ENCODE data around the gene SLC6A12. TPM values are rescaled to one million over a fixed set of nuclear protein-coding genes. Genes with fewer than 3 reads are reported as not detected.

Gene SLC6A12
- total RNA-seq, 1 donor from 2014 or later = 14.2 TPM

DNA sequence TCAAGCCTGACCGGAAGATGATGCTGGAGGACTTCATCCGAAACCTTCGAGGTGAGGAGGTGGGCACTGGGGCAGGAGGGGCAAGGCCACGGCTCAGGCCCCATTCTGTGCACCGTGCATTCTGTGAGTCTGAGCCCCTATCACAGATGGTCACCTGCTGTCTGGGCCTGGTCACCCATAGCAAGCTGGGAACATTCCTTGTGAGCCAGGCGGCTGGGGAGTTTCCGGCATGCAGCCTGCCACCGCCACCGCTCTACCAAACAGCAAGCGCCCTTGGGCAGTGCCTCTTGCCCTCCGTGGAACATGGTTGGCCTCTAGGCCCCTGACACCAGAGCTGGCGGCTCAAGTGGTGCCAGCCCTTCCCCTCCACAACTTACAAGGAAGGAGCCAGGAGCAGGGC, 56.3 kb downstream of the SLC6A12 start:
- peaks cover 5% of the 10 kb centered on the region for H3K4me1 ChIP-seq
- no peak overlapping the region for H3K27ac ChIP-seq
- no peak overlapping the region for H3K4me3 ChIP-seq
- DNase-seq = no peak
- intact Hi-C loops (cut with DNase I) = no loop called here
- H3K27me3 ChIP-seq (ENCODE audit: low read depth) = no peaks in the 10 kb centered on the region
- ATAC-seq = no peak
- no peaks in the 10 kb centered on the region for H3K36me3 ChIP-seq
- no peaks in the 10 kb centered on the region for H3K9me3 ChIP-seq
- TF ChIP-seq, protein P1, sequence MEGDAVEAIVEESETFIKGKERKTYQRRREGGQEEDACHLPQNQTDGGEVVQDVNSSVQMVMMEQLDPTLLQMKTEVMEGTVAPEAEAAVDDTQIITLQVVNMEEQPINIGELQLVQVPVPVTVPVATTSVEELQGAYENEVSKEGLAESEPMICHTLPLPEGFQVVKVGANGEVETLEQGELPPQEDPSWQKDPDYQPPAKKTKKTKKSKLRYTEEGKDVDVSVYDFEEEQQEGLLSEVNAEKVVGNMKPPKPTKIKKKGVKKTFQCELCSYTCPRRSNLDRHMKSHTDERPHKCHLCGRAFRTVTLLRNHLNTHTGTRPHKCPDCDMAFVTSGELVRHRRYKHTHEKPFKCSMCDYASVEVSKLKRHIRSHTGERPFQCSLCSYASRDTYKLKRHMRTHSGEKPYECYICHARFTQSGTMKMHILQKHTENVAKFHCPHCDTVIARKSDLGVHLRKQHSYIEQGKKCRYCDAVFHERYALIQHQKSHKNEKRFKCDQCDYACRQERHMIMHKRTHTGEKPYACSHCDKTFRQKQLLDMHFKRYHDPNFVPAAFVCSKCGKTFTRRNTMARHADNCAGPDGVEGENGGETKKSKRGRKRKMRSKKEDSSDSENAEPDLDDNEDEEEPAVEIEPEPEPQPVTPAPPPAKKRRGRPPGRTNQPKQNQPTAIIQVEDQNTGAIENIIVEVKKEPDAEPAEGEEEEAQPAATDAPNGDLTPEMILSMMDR (IDR thresholded peaks at IDR 0.05) = no peak

DNA sequence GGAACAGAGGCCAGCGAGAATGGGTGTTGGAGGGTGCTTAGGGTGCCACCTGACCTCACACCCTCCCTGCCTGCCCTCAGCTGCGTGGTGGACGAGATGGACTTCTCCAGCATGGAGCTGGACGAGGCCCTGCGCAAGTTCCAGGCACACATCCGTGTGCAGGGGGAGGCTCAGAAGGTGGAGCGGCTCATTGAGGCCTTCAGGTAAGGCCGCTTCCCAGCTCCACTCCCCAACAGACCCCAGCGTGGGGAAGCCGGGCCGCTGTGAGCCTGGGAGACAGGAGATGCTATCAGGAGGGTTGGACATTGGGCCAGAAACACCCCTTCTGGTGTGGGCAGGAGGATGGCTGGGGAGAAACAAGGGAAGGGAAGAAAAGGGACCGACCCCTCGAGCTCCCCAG, 57.0 kb downstream of the SLC6A12 start:
- Histone ChIP-seq H3K4me3 (no peak overlapping the region), H3K27me3 (ENCODE audit: low read depth) (peaks cover 2% of the 10 kb centered on the region), H3K4me1 (peaks cover 5% of the 10 kb centered on the region), H3K9me3 (no peaks in the 10 kb centered on the region), H3K27ac (no peak overlapping the region), H3K36me3 (no peaks in the 10 kb centered on the region)
- TF ChIP-seq, protein P1 (IDR thresholded peaks at IDR 0.05) = no peak
- no peak for DNase-seq
- no peak for ATAC-seq
- intact Hi-C loops (cut with DNase I) = no loop called here

DNA sequence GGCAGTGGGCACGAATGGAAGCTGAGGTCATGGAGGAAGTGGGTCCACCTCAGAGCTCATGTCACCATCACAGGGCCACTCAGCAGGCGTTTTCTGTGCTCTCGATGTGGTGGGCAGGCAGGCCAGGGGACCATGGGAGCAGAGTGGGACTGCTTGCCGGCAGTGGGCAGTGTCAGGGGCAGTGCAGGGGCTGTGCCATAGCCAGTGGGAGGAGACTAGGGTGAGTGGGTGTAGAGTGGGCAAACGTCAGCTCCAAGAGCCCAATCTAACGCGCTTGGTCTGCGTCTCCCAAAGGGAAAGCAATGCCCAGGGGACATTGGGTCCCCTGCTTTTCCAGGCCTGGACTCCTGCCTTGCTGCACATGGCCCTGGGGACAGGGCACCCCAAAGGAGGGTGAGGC, 58.3 kb downstream of the SLC6A12 start:
- Histone ChIP-seq H3K9me3 (no peaks in the 10 kb centered on the region), H3K4me3 (no peak overlapping the region), H3K4me1 (peaks cover 5% of the 10 kb centered on the region), H3K27me3 (ENCODE audit: low read depth) (peaks cover 3% of the 10 kb centered on the region), H3K27ac (no peak overlapping the region), H3K36me3 (no peaks in the 10 kb centered on the region)
- intact Hi-C loops (cut with DNase I) = no loop called here
- ATAC-seq (no peak), DNase-seq (no peak)
- TF ChIP-seq, protein P1 (IDR thresholded peaks at IDR 0.05) = no peak

DNA sequence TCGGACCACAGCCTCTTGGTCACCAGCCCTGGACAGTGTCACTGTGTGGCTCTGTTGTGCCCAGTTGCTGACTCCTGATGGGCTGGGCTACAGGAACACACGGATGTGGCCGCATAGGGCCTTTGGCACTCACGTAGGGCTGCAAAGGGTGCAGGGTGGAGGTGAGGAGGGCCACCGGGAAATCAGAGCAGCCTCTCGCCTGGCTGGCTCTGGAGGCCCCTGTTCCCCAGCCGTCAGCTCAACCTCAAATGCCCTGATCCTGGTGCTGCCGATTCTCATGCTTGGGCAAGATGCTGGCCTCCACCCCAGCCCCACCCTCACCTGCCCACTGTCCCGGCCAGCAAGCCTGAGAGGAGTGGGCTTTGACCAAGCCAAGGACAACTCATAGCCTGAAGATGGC, 59.0 kb downstream of the SLC6A12 start:
- Histone ChIP-seq H3K9me3 (no peaks in the 10 kb centered on the region), H3K27ac (no peak overlapping the region), H3K4me1 (peaks cover 5% of the 10 kb centered on the region), H3K36me3 (no peaks in the 10 kb centered on the region), H3K4me3 (no peak overlapping the region), H3K27me3 (ENCODE audit: low read depth) (peaks cover 3% of the 10 kb centered on the region)
- TF ChIP-seq, protein P1 (IDR thresholded peaks at IDR 0.05) = no peak
- no peak for ATAC-seq
- intact Hi-C loops (cut with DNase I) = no loop called here
- DNase-seq = no peak

DNA sequence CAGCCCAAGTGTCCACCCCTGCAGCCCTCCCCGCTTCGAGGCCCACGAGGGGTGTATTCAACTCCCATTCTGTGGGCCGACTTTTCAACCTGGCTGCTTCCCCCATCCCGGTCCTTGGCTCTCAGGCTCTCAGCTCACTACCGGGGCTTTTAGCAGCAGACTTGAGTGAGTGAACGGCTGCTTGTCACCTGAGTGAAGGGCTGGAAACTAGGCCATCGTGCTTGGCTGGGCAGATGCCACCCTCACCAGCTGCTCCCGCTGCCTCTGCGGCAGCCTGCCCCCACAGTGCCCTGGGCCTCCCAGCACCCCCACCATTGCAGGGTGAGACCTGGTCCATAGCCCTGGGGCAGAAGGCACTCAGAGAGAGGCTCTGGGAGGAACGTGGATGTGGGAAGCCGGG, 59.9 kb downstream of the SLC6A12 start:
- TF ChIP-seq, protein P1 (IDR thresholded peaks at IDR 0.05) = no peak
- Histone ChIP-seq H3K4me3 (no peak overlapping the region), H3K4me1 (peaks cover 5% of the 10 kb centered on the region), H3K9me3 (no peaks in the 10 kb centered on the region), H3K36me3 (no peaks in the 10 kb centered on the region), H3K27me3 (ENCODE audit: low read depth) (peaks cover 3% of the 10 kb centered on the region), H3K27ac (no peak overlapping the region)
- ATAC-seq (no peak), DNase-seq (no peak)
- intact Hi-C loops (cut with DNase I) = no loop called here
